ENCODE results near the gene IL23R. TPM values are rescaled to one million over a fixed set of nuclear protein-coding genes. Genes with fewer than 3 reads are reported as not detected.

Gene IL23R
- total and polyA plus RNA-seq, 2 donors (not counting 3 experiments of a cell fraction or from before 2014, with no cell fraction given): not detected

DNA sequence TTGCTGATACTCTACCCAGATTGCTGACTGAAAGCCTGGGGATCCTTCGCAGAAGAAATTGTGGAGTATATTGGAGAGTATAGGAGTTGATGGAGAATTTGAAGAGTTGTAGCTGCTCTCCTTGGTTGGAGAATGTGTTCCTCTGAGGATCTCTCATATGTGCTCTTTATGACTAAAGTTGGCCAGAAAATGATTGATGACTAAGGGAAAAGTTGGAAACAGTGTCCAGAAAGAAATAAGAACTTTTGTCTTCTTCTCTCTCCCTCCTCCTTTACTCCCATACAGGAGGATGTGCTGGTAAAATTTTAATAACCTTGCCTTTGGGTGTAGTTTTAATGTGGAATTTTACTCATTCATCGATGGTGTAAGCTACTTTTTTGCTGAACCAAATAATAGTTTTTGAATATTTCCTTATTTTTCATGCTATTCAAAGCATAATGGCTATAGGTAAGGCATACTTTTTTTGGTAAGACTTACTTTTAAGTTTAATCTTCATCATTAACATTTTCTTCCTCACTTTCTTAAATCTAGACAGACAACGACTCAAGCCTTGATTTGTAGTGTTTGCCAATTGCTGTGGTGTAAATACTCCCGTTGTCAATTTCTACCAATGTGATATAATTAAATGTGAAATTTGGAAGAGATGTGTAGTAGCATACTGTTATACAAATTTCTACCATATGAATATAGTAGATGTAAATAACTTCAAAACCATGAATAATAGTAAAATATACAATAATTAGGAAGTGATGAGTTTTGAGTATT is 45.2 kb upstream of the IL23R start:
- Histone ChIP-seq H3K9me3 (replicated peaks; ENCODE audit: control insufficient read depth, insufficient read depth, low read length) (no peaks in the 10 kb centered on the region), H3K27ac (ENCODE audit: insufficient read depth, low read depth, low read length) (no peak overlapping the region), H2AFZ (ENCODE audit: low read depth, low read length) (no peak overlapping the region), H3K4me1 (ENCODE audit: control insufficient read depth, extremely low read depth, insufficient read depth, low read length) (no peaks in the 10 kb centered on the region), H3K9ac (replicated peaks; ENCODE audit: extremely low read depth, insufficient read depth, low read length) (no peak overlapping the region), H3K4me3 (replicated peaks in 1 of 3; ENCODE audit: insufficient read depth in 1 of 3, low read depth in 1 of 3, low read length in 3 of 3) (no peak overlapping the region), H4K20me1 (replicated peaks; ENCODE audit: control insufficient read depth, extremely low read depth, insufficient read depth, low read length) (no peaks in the 10 kb centered on the region), H3K4me2 (ENCODE audit: insufficient read depth, low read length) (no peak overlapping the region), H3K79me2 (ENCODE audit: control insufficient read depth, insufficient read depth, low read length) (no peaks in the 10 kb centered on the region), H3K36me3 (ENCODE audit: control insufficient read depth in 2 of 2, extremely low read depth in 1 of 2, insufficient read depth in 2 of 2, low read length in 2 of 2) (no peaks in the 10 kb centered on the region), H3K27me3 (ENCODE audit: control insufficient read depth in 2 of 2, insufficient read depth in 2 of 2, low read length in 2 of 2) (peaks cover 3 to 4% of the 10 kb centered on the region in 2 experiments), H3K9me1 (replicated peaks; ENCODE audit: control insufficient read depth, extremely low read depth, insufficient read depth, low read length) (no peaks in the 10 kb centered on the region)
- BruUV-seq (replicated peaks): no TSS peak
- no peak for DNase-seq (ENCODE audit: low read depth, low spot score)
- CTCF ChIA-PET: no interaction called here
- intact Hi-C loops (cut with micrococcal nuclease) (no loop called here), dilution Hi-C loops (cut with MboI; ENCODE audit: extremely low pct_ligation_motif_present, low sequenced_read_pairs) (no loop called here)
- no peak for FAIRE-seq
- POLR2A ChIA-PET: no interaction called here
- TF ChIP-seq POLR2AphosphoS5 (IDR thresholded peaks at IDR 0.05; ENCODE audit: insufficient read depth, low read depth, low read length) (no peak), MYC (IDR thresholded peaks at IDR 0.05; ENCODE audit: low read depth, low read length) (no peak), POLR2A (IDR thresholded peaks at IDR 0.05; ENCODE audit: low read depth, low read length) (no peak), EZH2 (IDR thresholded peaks at IDR 0.05; ENCODE audit: borderline replicate concordance, low read depth, low read length, severe bottlenecking) (no peak)
- TF ChIP-seq, protein P1, sequence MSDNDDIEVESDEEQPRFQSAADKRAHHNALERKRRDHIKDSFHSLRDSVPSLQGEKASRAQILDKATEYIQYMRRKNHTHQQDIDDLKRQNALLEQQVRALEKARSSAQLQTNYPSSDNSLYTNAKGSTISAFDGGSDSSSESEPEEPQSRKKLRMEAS (IDR thresholded peaks at IDR 0.05; ENCODE audit: insufficient read depth, insufficient read length): no peak

DNA sequence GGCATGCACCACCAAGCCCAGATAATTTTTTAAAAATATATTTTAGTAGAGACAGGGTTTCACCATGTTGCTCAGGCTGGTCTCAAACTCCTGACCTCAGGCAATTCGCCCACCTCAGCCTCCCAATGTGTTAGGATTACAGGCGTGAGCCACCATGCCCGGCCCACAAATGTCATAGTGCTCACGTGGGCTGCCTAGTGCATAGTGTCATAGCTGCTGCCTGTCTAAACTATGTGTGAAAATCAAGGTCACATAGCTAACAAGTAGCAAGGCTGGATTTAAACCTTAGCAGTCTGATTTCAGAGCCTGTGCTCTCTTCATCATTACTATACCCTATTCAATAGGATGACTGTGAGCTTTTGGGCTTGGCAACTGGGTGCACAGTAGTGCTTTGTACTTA is 41.8 kb upstream of the IL23R start:
- H3K27me3 ChIP-seq (ENCODE audit: control insufficient read depth in 2 of 2, insufficient read depth in 2 of 2, low read length in 2 of 2): peaks cover 3 to 4% of the 10 kb centered on the region in 2 experiments
- no peaks in the 10 kb centered on the region for H3K4me1 ChIP-seq (ENCODE audit: control insufficient read depth, extremely low read depth, insufficient read depth, low read length)
- FAIRE-seq (no peak), DNase-seq (ENCODE audit: low read depth, low spot score) (no peak)
- no peak overlapping the region for H3K27ac ChIP-seq (ENCODE audit: insufficient read depth, low read depth, low read length)
- ChIA-PET CTCF (no interaction called here), POLR2A (no interaction called here)
- no peak overlapping the region for H3K4me2 ChIP-seq (ENCODE audit: insufficient read depth, low read length)
- H3K4me3 ChIP-seq (replicated peaks in 1 of 3; ENCODE audit: insufficient read depth in 1 of 3, low read depth in 1 of 3, low read length in 3 of 3): no peak overlapping the region
- intact Hi-C loops (cut with micrococcal nuclease) (no loop called here), dilution Hi-C loops (cut with MboI; ENCODE audit: extremely low pct_ligation_motif_present, low sequenced_read_pairs) (no loop called here)
- no peak for TF ChIP-seq MYC (IDR thresholded peaks at IDR 0.05; ENCODE audit: low read depth, low read length)
- TF ChIP-seq, protein P2, sequence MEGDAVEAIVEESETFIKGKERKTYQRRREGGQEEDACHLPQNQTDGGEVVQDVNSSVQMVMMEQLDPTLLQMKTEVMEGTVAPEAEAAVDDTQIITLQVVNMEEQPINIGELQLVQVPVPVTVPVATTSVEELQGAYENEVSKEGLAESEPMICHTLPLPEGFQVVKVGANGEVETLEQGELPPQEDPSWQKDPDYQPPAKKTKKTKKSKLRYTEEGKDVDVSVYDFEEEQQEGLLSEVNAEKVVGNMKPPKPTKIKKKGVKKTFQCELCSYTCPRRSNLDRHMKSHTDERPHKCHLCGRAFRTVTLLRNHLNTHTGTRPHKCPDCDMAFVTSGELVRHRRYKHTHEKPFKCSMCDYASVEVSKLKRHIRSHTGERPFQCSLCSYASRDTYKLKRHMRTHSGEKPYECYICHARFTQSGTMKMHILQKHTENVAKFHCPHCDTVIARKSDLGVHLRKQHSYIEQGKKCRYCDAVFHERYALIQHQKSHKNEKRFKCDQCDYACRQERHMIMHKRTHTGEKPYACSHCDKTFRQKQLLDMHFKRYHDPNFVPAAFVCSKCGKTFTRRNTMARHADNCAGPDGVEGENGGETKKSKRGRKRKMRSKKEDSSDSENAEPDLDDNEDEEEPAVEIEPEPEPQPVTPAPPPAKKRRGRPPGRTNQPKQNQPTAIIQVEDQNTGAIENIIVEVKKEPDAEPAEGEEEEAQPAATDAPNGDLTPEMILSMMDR (IDR thresholded peaks at IDR 0.05; ENCODE audit: extremely low read depth in 1 of 2, insufficient read depth in 1 of 2, low read depth in 1 of 2, low read length in 2 of 2): no peak
- TF ChIP-seq GATA2 (IDR thresholded peaks at IDR 0.05; ENCODE audit: insufficient read depth, insufficient read length, low read depth, low read length): no peak
- no peak for TF ChIP-seq FOS (IDR thresholded peaks at IDR 0.05; ENCODE audit: borderline replicate concordance, insufficient read depth, low read length)
- TF ChIP-seq, protein P1 (IDR thresholded peaks at IDR 0.05; ENCODE audit: insufficient read depth, insufficient read length): no peak
- TF ChIP-seq EZH2 (IDR thresholded peaks at IDR 0.05; ENCODE audit: borderline replicate concordance, low read depth, low read length, severe bottlenecking): no peak
- no peak for TF ChIP-seq JUN (IDR thresholded peaks at IDR 0.05; ENCODE audit: borderline replicate concordance, insufficient read depth, insufficient read length, low read depth)
- no peak for TF ChIP-seq POLR2A (IDR thresholded peaks at IDR 0.05; ENCODE audit: low read depth, low read length)
- TF ChIP-seq POLR2AphosphoS5 (IDR thresholded peaks at IDR 0.05; ENCODE audit: insufficient read depth, low read depth, low read length): no peak
- H3K79me2 ChIP-seq (ENCODE audit: control insufficient read depth, insufficient read depth, low read length): no peaks in the 10 kb centered on the region
- H3K9ac ChIP-seq (replicated peaks; ENCODE audit: extremely low read depth, insufficient read depth, low read length): no peak overlapping the region
- no peaks in the 10 kb centered on the region for H4K20me1 ChIP-seq (replicated peaks; ENCODE audit: control insufficient read depth, extremely low read depth, insufficient read depth, low read length)
- no peaks in the 10 kb centered on the region for H3K9me3 ChIP-seq (replicated peaks; ENCODE audit: control insufficient read depth, insufficient read depth, low read length)
- no TSS peak for BruUV-seq (replicated peaks)
- no peaks in the 10 kb centered on the region for H3K36me3 ChIP-seq (ENCODE audit: control insufficient read depth in 2 of 2, extremely low read depth in 1 of 2, insufficient read depth in 2 of 2, low read length in 2 of 2)
- H3K9me1 ChIP-seq (replicated peaks; ENCODE audit: control insufficient read depth, extremely low read depth, insufficient read depth, low read length): no peaks in the 10 kb centered on the region
- H2AFZ ChIP-seq (ENCODE audit: low read depth, low read length): no peak overlapping the region
